Measurements from ENCODE around the gene PREX1.

Gene PREX1

DNA sequence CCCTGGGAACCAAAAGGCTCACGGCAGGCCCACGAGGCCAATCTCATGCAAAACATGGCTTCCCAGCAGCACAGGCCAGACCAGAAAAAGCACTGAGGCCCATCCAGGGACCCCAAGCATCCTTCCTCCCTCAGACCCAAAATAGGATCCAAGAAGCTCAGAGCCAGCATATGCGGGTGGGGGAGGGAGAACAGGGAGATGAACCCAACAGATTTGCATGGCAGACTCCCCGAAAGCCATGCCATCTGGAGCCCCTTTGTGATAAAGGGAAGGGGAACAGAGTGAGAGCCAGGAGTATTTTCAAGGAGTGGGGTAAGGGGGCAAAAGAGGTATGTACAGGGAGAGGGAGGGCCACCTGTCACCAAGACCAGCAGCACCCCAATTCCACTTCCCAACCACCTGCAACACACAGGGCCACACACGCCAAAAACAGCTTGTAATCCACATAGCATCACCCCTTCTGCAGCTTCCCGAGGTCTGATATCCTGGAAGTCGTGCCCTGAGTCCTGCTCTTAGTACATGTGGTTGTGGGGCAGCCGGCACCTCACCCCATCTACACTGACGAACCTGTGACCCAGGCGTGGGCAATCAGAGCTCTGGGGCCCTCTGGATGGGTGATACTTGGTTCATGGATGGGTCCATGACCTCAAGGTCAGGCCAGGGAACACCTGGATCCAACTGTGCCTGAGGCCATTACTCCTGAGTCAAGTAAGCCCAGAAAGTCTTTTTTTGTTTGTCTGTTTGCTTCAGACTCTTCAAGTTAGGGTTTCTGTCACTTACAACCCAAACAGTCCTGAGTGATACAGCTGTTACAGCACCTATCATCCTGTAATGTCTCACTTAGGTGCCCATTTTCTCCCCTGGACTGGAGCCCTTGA lies 24.4 kb downstream of the PREX1 start:
- Histone ChIP-seq H3K36me3 (ENCODE audit: insufficient read depth, insufficient read length, low read length) (no peaks in the 10 kb centered on the region), H3K27me3 (ENCODE audit: insufficient read depth, insufficient read length) (no peaks in the 10 kb centered on the region), H3K9ac (ENCODE audit: insufficient read length, low read depth) (no peak overlapping the region), H3K4me1 (ENCODE audit: insufficient read depth, insufficient read length) (peaks cover 8% of the 10 kb centered on the region), H3K4me3 (ENCODE audit: insufficient read length, low read depth) (no peak overlapping the region), H3K9me3 (ENCODE audit: insufficient read depth, low read length) (no peaks in the 10 kb centered on the region)
- TF ChIP-seq YY1 (IDR thresholded peaks at IDR 0.05; ENCODE audit: insufficient read depth, insufficient read length) (no peak), SUZ12 (IDR thresholded peaks at IDR 0.05; ENCODE audit: extremely low read depth, insufficient read depth, insufficient read length) (no peak), ZNF274 (IDR thresholded peaks at IDR 0.05; ENCODE audit: low read depth, low read length) (no peak)
- DNase-seq (ENCODE audit: low read depth, low spot score) = no peak

DNA sequence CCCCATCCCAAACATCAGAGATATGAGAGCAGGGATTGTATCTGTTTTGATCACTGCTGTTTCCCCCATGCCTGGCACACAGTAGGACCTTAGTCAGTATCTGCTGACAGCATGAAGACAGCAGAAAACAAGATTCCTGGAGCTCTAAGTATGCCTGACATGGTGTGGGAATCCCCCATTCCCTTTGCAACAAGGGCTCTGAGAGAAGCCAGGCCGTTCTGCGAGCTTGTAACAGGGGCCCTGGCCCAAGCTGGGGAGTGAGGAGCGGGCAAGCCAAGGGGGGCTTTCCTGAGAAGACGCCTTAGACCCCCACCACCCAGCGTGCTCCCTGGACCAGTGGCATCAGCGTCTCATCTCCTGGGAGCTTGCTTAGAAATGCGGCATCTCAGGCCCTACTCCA lies 25.2 kb downstream of the PREX1 start:
- Histone ChIP-seq H3K36me3 (ENCODE audit: insufficient read depth, insufficient read length, low read length) (no peaks in the 10 kb centered on the region), H3K9ac (ENCODE audit: insufficient read length, low read depth) (no peak overlapping the region), H3K4me1 (ENCODE audit: insufficient read depth, insufficient read length) (peaks cover 10% of the 10 kb centered on the region), H3K9me3 (ENCODE audit: insufficient read depth, low read length) (no peaks in the 10 kb centered on the region), H3K4me3 (ENCODE audit: insufficient read length, low read depth) (no peak overlapping the region), H3K27me3 (ENCODE audit: insufficient read depth, insufficient read length) (no peaks in the 10 kb centered on the region)
- no peak for TF ChIP-seq YY1 (IDR thresholded peaks at IDR 0.05; ENCODE audit: insufficient read depth, insufficient read length)
- no peak for TF ChIP-seq SUZ12 (IDR thresholded peaks at IDR 0.05; ENCODE audit: extremely low read depth, insufficient read depth, insufficient read length)
- no peak for TF ChIP-seq ZNF274 (IDR thresholded peaks at IDR 0.05; ENCODE audit: low read depth, low read length)
- DNase-seq (ENCODE audit: low read depth, low spot score) = no peak

DNA sequence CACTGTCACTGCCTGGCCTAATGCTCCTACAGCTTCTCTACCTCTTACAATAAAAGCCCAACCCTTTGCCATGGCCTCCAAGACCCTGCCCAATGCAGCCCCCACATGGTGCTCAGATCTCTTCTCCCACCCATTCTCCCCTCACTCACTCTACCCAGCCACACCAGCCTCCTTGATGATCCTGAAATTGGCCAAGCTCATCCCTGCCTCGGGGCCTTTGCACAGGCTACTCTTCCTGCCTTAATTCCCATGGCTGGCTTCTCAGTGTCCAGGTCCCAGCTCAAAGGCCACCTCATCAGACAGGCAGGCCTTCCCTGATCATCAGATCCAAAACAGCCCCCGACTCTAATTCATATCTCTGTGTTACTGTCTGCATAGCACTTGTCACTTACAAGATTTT lies 25.6 kb downstream of the PREX1 start:
- Histone ChIP-seq H3K9ac (ENCODE audit: insufficient read length, low read depth) (no peak overlapping the region), H3K4me3 (ENCODE audit: insufficient read length, low read depth) (no peak overlapping the region), H3K9me3 (ENCODE audit: insufficient read depth, low read length) (no peaks in the 10 kb centered on the region), H3K36me3 (ENCODE audit: insufficient read depth, insufficient read length, low read length) (no peaks in the 10 kb centered on the region), H3K27me3 (ENCODE audit: insufficient read depth, insufficient read length) (no peaks in the 10 kb centered on the region), H3K4me1 (ENCODE audit: insufficient read depth, insufficient read length) (peaks cover 13% of the 10 kb centered on the region)
- no peak for DNase-seq (ENCODE audit: low read depth, low spot score)
- TF ChIP-seq ZNF274 (IDR thresholded peaks at IDR 0.05; ENCODE audit: low read depth, low read length) = no peak
- TF ChIP-seq YY1 (IDR thresholded peaks at IDR 0.05; ENCODE audit: insufficient read depth, insufficient read length) = no peak
- TF ChIP-seq SUZ12 (IDR thresholded peaks at IDR 0.05; ENCODE audit: extremely low read depth, insufficient read depth, insufficient read length) = no peak

GRCh38 chr20:48801197-48801596 lies 26.6 kb downstream of the PREX1 start:
- no peak for DNase-seq (ENCODE audit: low read depth, low spot score)
- H3K9ac ChIP-seq (ENCODE audit: insufficient read length, low read depth) = no peak overlapping the region
- no peak for TF ChIP-seq ZNF274 (IDR thresholded peaks at IDR 0.05; ENCODE audit: low read depth, low read length)
- no peak for TF ChIP-seq YY1 (IDR thresholded peaks at IDR 0.05; ENCODE audit: insufficient read depth, insufficient read length)
- no peak for TF ChIP-seq SUZ12 (IDR thresholded peaks at IDR 0.05; ENCODE audit: extremely low read depth, insufficient read depth, insufficient read length)
- no peaks in the 10 kb centered on the region for H3K36me3 ChIP-seq (ENCODE audit: insufficient read depth, insufficient read length, low read length)
- no peaks in the 10 kb centered on the region for H3K9me3 ChIP-seq (ENCODE audit: insufficient read depth, low read length)
- peaks cover 13% of the 10 kb centered on the region for H3K4me1 ChIP-seq (ENCODE audit: insufficient read depth, insufficient read length)
- H3K4me3 ChIP-seq (ENCODE audit: insufficient read length, low read depth) = no peak overlapping the region
- H3K27me3 ChIP-seq (ENCODE audit: insufficient read depth, insufficient read length) = no peaks in the 10 kb centered on the region

DNA sequence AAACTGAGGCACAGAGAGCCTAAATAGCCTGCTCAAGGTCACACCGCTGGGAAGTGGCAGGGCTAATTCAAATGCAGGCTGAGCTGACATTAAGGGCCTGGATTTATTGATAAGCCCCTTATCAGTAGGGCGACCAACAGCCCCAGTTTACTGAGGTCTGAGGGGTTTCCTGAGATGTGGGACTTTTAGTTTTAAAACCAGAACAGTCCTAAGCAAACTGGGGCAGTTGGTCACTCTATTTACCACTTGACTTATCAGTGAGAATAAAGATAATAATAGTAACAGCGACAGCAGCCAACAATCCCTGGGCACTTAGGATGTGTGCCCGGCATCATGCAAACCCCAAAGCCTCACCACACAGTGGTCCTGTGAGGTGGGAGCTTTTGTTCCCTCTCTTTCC lies 27.6 kb downstream of the PREX1 start:
- H3K27me3 ChIP-seq (ENCODE audit: insufficient read depth, insufficient read length) = no peaks in the 10 kb centered on the region
- TF ChIP-seq YY1 (IDR thresholded peaks at IDR 0.05; ENCODE audit: insufficient read depth, insufficient read length) = no peak
- no peak for TF ChIP-seq ZNF274 (IDR thresholded peaks at IDR 0.05; ENCODE audit: low read depth, low read length)
- no peak for TF ChIP-seq SUZ12 (IDR thresholded peaks at IDR 0.05; ENCODE audit: extremely low read depth, insufficient read depth, insufficient read length)
- no peaks in the 10 kb centered on the region for H3K36me3 ChIP-seq (ENCODE audit: insufficient read depth, insufficient read length, low read length)
- H3K4me1 ChIP-seq (ENCODE audit: insufficient read depth, insufficient read length) = peaks cover 13% of the 10 kb centered on the region
- DNase-seq (ENCODE audit: low read depth, low spot score) = no peak
- no peaks in the 10 kb centered on the region for H3K9me3 ChIP-seq (ENCODE audit: insufficient read depth, low read length)
- H3K9ac ChIP-seq (ENCODE audit: insufficient read length, low read depth) = no peak overlapping the region
- no peak overlapping the region for H3K4me3 ChIP-seq (ENCODE audit: insufficient read length, low read depth)

DNA sequence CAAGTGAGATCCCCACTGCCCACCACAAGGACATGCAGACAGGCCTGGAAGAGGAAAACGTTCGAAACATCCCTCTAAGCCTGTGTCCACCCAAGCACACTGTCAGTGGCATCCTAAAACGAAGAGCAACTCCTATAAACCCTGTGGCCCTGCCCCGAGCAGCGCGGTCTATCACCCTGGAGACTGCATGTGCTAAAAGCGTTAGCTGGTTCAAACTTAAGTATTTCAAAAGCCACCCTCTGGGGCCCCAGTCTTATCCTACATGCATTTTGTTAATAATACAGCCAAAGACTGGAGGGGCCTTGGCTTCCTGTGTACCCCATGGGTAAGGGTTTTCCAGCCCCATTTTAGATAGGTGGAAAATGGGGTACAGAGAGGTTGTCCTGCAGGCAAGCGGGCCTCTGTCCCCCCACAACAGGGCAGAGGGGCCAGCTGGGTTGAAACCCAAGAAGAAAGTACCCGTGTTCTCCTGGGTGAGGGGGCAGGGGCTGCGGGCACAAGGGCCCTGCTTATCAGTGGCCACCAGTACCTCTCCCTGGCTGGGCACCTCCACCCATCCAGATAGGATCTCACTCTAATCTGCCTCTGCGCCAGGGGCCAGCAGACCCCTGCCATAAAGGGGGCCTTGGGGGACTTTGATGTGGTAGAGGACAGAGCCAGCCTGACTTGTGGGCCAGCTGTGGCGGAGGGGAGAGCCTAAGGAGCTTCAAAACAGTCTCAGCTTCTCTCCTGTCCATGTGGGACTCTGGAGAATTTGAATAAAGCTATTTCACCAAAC lies 28.3 kb downstream of the PREX1 start:
- no peak for DNase-seq (ENCODE audit: low read depth, low spot score)
- TF ChIP-seq ZNF274 (IDR thresholded peaks at IDR 0.05; ENCODE audit: low read depth, low read length) (no peak), SUZ12 (IDR thresholded peaks at IDR 0.05; ENCODE audit: extremely low read depth, insufficient read depth, insufficient read length) (no peak), YY1 (IDR thresholded peaks at IDR 0.05; ENCODE audit: insufficient read depth, insufficient read length) (no peak)
- H3K36me3 ChIP-seq (ENCODE audit: insufficient read depth, insufficient read length, low read length) = no peaks in the 10 kb centered on the region
- H3K9me3 ChIP-seq (ENCODE audit: insufficient read depth, low read length) = no peaks in the 10 kb centered on the region
- H3K9ac ChIP-seq (ENCODE audit: insufficient read length, low read depth) = no peak overlapping the region
- peaks cover 15% of the 10 kb centered on the region for H3K4me1 ChIP-seq (ENCODE audit: insufficient read depth, insufficient read length)
- H3K4me3 ChIP-seq (ENCODE audit: insufficient read length, low read depth) = no peak overlapping the region
- no peaks in the 10 kb centered on the region for H3K27me3 ChIP-seq (ENCODE audit: insufficient read depth, insufficient read length)

Measured in NT2/D1 (cell line).